SK-N-SH (cell line): ENCODE measurements around the gene ACACA. TPM values are rescaled to one million over a fixed set of nuclear protein-coding genes. Genes with fewer than 3 reads are reported as not detected.

Source experiments
- CTCF ChIA-PET: fragments of 300-600, 350-600 bp; formaldehyde crosslinking; extraction: SDS; loops from one replicate; lab custom pipeline; 2021; lab: Yijun Ruan, JAX
- POLR2A ChIA-PET: fragments of 350-600 bp; sonication (Branson Sonifier 250); formaldehyde crosslinking; extraction: SDS; loops from one replicate; lab custom pipeline; 2020; ENCODE audit warnings: antibody characterized with exemption, inconsistent platforms; lab: Yijun Ruan, JAX
- DNase-seq: peaks from one replicate; pipeline ENCODE4 v3.0.0; 2012
- H2AFZ ChIP-seq: fragments of 200-600 bp; sonication (generic); 2 replicates; pipeline ENCODE4 v1.8.1; 2016; ENCODE audit warnings: antibody characterized with exemption, mild to moderate bottlenecking, low read depth
- H3F3A ChIP-seq: fragments of 200-600 bp; sonication (generic); replicated peaks from 2 replicates; pipeline ENCODE3; 2016; ENCODE audit warnings: antibody characterized with exemption, mild to moderate bottlenecking; ENCODE audit not compliant: insufficient read depth
- H3K27ac ChIP-seq, 2 experiments: fragments of 200-500 bp in 1 of 2; fragments of 200-600 bp in 1 of 2; sonication (Bioruptor generic) in 1 of 2; sonication (generic), shearing (Covaris generic) in 1 of 2; 2 replicates each; pipeline versions ENCODE4 v1.5.1 to v1.6.1; 2014 to 2016; ENCODE audit warnings: low read depth in 2 of 2, inconsistent platforms in 1 of 2, low read length in 1 of 2, mild to moderate bottlenecking in 1 of 2, mixed read lengths in 1 of 2
- H3K27me3 ChIP-seq: fragments of 200-600 bp; sonication (generic), shearing (Covaris generic); 2 replicates; pipeline ENCODE4 v1.6.1; 2016; ENCODE audit warnings: mixed run types; ENCODE audit not compliant: insufficient read depth
- H3K36me3 ChIP-seq, 2 experiments: fragments of 200-500 bp in 1 of 2; fragments of 200-600 bp in 1 of 2; sonication (Bioruptor generic) in 1 of 2; sonication (generic) in 1 of 2; replicated peaks in 1 of 2; 2 replicates each; pipeline versions ENCODE3 to v1.5.1; 2014 to 2016; ENCODE audit warnings: low read length in 1 of 2, mild to moderate bottlenecking in 1 of 2; ENCODE audit not compliant: insufficient read depth in 2 of 2, control insufficient read depth in 1 of 2
- H3K4me1 ChIP-seq, 2 experiments: fragments of 200-500 bp in 1 of 2; fragments of 200-600 bp in 1 of 2; sonication (Bioruptor generic) in 1 of 2; sonication (generic), shearing (Covaris generic) in 1 of 2; 2 replicates each; pipeline versions ENCODE4 v1.5.1 to v1.6.1; 2014 to 2016; ENCODE audit warnings: low read depth in 1 of 2, low read length in 1 of 2, mixed run types in 1 of 2; ENCODE audit not compliant: insufficient read depth in 2 of 2, control insufficient read depth in 1 of 2
- H3K4me2 ChIP-seq: fragments of 200-600 bp; sonication (generic), shearing (Covaris generic); 2 replicates; pipeline ENCODE4 v1.6.1; 2017; ENCODE audit warnings: mixed run types
- H3K4me3 ChIP-seq, 2 experiments: fragments of 200-500 bp in 1 of 2; fragments of 200-600 bp in 1 of 2; sonication (Bioruptor generic) in 1 of 2; sonication (generic), shearing (Covaris generic) in 1 of 2; 2 replicates each; pipeline versions ENCODE4 v1.5.1 to v1.8.1; 2014 to 2016; ENCODE audit warnings: low read depth in 2 of 2, inconsistent platforms in 1 of 2, low read length in 1 of 2, mild to moderate bottlenecking in 1 of 2, mixed read lengths in 1 of 2, moderate library complexity in 1 of 2
- H3K79me2 ChIP-seq: fragments of 200-600 bp; sonication (generic); 2 replicates; pipeline ENCODE4 v1.8.1; 2017; ENCODE audit warnings: mild to moderate bottlenecking; ENCODE audit not compliant: insufficient read depth
- H3K9ac ChIP-seq: fragments of 200-600 bp; sonication (generic); 2 replicates; pipeline ENCODE4 v1.6.1; 2017; ENCODE audit warnings: mixed run types
- H3K9me2 ChIP-seq: fragments of 200-600 bp; sonication (generic); 2 replicates; pipeline ENCODE4 v1.6.1; 2017; ENCODE audit warnings: mixed run types
- H3K9me3 ChIP-seq: fragments of 200-600 bp; sonication (generic); 2 replicates; pipeline ENCODE4 v1.6.1; 2017; ENCODE audit warnings: mixed run types, mild to moderate bottlenecking, moderate library complexity
- H4K20me1 ChIP-seq: fragments of 200-600 bp; sonication (generic); 2 replicates; pipeline ENCODE4 v1.6.1; 2017; ENCODE audit warnings: mild to moderate bottlenecking, mixed run types; ENCODE audit not compliant: insufficient read depth
- CTCF ChIP-seq: fragments of 200-600 bp; sonication (generic); IDR thresholded peaks from 2 replicates; pipeline ENCODE4 v1.6.1; 2017; ENCODE audit warnings: antibody characterized with exemption, mild to moderate bottlenecking, moderate library complexity
- EP300 ChIP-seq, 2 experiments: IDR thresholded peaks; 2 replicates each; pipeline versions ENCODE4 v1.4.0 to v1.6.1; 2012; ENCODE audit warnings: borderline replicate concordance in 1 of 2, low read depth in 1 of 2, low read length in 1 of 2
- FOSL2 ChIP-seq: IDR thresholded peaks from 2 replicates; pipeline ENCODE4 v1.4.0; 2012; ENCODE audit warnings: low read depth, mild to moderate bottlenecking, moderate library complexity, borderline replicate concordance
- FOXJ3 ChIP-seq: sonication (generic); formaldehyde crosslinking; IDR thresholded peaks from 2 replicates; pipeline ENCODE4 v1.5.1; 2020; ENCODE audit warnings: mild to moderate bottlenecking, missing genetic modification reagents
- GATA2 ChIP-seq: sonication (generic); formaldehyde crosslinking; IDR thresholded peaks from 2 replicates; pipeline ENCODE4 v1.5.0; 2020; ENCODE audit warnings: mild to moderate bottlenecking, missing genetic modification reagents
- MAX ChIP-seq: IDR thresholded peaks from 2 replicates; pipeline ENCODE4 v1.4.0; 2012; ENCODE audit warnings: low read depth
- MEF2A ChIP-seq: IDR thresholded peaks from 2 replicates; pipeline ENCODE4 v1.4.0; 2012; ENCODE audit warnings: low read depth, borderline replicate concordance
- NRF1 ChIP-seq: IDR thresholded peaks from 2 replicates; pipeline ENCODE4 v1.6.1; 2012; ENCODE audit warnings: low read depth, mild to moderate bottlenecking, low read length
- PBX3 ChIP-seq: IDR thresholded peaks from 2 replicates; pipeline ENCODE4; 2012
- RAD21 ChIP-seq: IDR thresholded peaks from 2 replicates; pipeline ENCODE4 v1.6.1; 2012; ENCODE audit warnings: mild to moderate bottlenecking, low read length
- RCOR1 ChIP-seq: fragments of 150-350 bp; IDR thresholded peaks from 2 replicates; pipeline ENCODE4 v1.6.1; 2017; ENCODE audit warnings: antibody characterized with exemption, low read length
- REST ChIP-seq: IDR thresholded peaks from 2 replicates; pipeline ENCODE4 v1.6.1; 2012; ENCODE audit warnings: mild to moderate bottlenecking, low read depth, low read length, moderate library complexity
- RFX5 ChIP-seq: IDR thresholded peaks from 2 replicates; pipeline ENCODE4 v1.6.1; 2012; ENCODE audit warnings: mild to moderate bottlenecking, improper control_type of control experiment, low read length
- RXRA ChIP-seq: IDR thresholded peaks from 2 replicates; pipeline ENCODE4 v1.4.0; 2012; ENCODE audit warnings: low read depth, mild to moderate bottlenecking, borderline replicate concordance
- TAF1 ChIP-seq: IDR thresholded peaks from 2 replicates; pipeline ENCODE4 v1.6.1; 2012; ENCODE audit warnings: low read depth, mild to moderate bottlenecking, low read length, moderate library complexity, borderline replicate concordance
- TCF12 ChIP-seq: IDR thresholded peaks from 2 replicates; pipeline ENCODE4 v1.4.0; 2012
- USF1 ChIP-seq: IDR thresholded peaks from 2 replicates; pipeline ENCODE4 v1.4.0; 2012; ENCODE audit warnings: low read depth, borderline replicate concordance
- USF2 ChIP-seq: fragments of 150-350 bp; IDR thresholded peaks from 2 replicates; pipeline ENCODE4 v1.6.1; 2017; ENCODE audit warnings: antibody characterized with exemption, low read length, low read depth, borderline replicate concordance
- WGBS: methylation state at CpG from one replicate; pipeline ENCODE4 v1.1.6; 2017; ENCODE audit warnings: low lambda C conversion rate; 5-methylcytosine and 5-hydroxymethylcytosine counted together
- polyA plus RNA-seq, 3 experiments: library from polyadenylated mRNA; depleted of rRNA; stranded (reverse); fragments of >200 nt; gene quantifications; 2 replicates each; pipeline ENCODE4 v1.2.3, GENCODE V29; 2012

Gene ACACA
- polyA plus RNA-seq, 1 of the 3 experiments (the other 2 are of a cell fraction): 27.2 TPM

GRCh38 chr17:37177254-37177870, 229.3 kb downstream of the ACACA start:
- Histone ChIP-seq H3K4me2 (no peak overlapping the region), H3K79me2 (no peaks in the 10 kb centered on the region), H4K20me1 (no peaks in the 10 kb centered on the region), H3K36me3 (peaks cover 9 to 48% of the 10 kb centered on the region in 2 experiments), H3K9me3 (no peaks in the 10 kb centered on the region), H2AFZ (no peak overlapping the region), H3K4me3 (no peak overlapping the region), H3K9ac (no peak overlapping the region), H3K9me2 (no peaks in the 10 kb centered on the region), H3K27me3 (no peaks in the 10 kb centered on the region), H3K4me1 (peaks cover 0 to 26% of the 10 kb centered on the region in 2 experiments; a peak in 2 of 4 replicates), H3K27ac (peak overlapping the region in 1 of 2 experiments; percentile 17; a peak in 1 of 4 replicates)
- POLR2A ChIA-PET: no interaction called here
- 69% methylated on average over 5 of the region's 5 CpGs for WGBS
- CTCF ChIA-PET: interaction anchor here (1.2 to 5.4 kb wide), 6 partner anchors 13 to 551 kb away, joined by 4 to 65 read pairs (median 13); no protein-coding TSS in a partner anchor
- DNase-seq: no peak
- TF ChIP-seq FOSL2: no peak
- TF ChIP-seq RAD21: no peak
- no peak for TF ChIP-seq REST
- TF ChIP-seq NRF1: no peak
- TF ChIP-seq RCOR1: no peak
- no peak for TF ChIP-seq USF2
- no peak for TF ChIP-seq GATA2
- no peak for TF ChIP-seq TCF12
- no peak for TF ChIP-seq EP300 (IDR thresholded peaks at IDR 0.05; ENCODE audit: borderline replicate concordance in 1 of 2, low read depth in 1 of 2, low read length in 1 of 2)
- TF ChIP-seq MEF2A: no peak
- TF ChIP-seq, all 33 proteins: peak for 0
- H3F3A ChIP-seq: peaks cover 21% of the 10 kb centered on the region

GRCh38 chr17:37176723-37177122, 229.9 kb downstream of the ACACA start:
- H3K4me3 ChIP-seq: no peak overlapping the region
- POLR2A ChIA-PET: no interaction called here
- no peak overlapping the region for H3K9ac ChIP-seq
- no peaks in the 10 kb centered on the region for H3K9me3 ChIP-seq
- peaks cover 21% of the 10 kb centered on the region for H3F3A ChIP-seq
- no peaks in the 10 kb centered on the region for H3K9me2 ChIP-seq
- CTCF ChIA-PET: interaction anchor here (1.2 to 5.4 kb wide), 6 partner anchors 14 to 551 kb away, joined by 4 to 65 read pairs (median 13); no protein-coding TSS in a partner anchor
- no peak overlapping the region for H3K4me2 ChIP-seq
- H3K27me3 ChIP-seq: no peaks in the 10 kb centered on the region
- H2AFZ ChIP-seq: no peak overlapping the region
- no peaks in the 10 kb centered on the region for H4K20me1 ChIP-seq
- peaks cover 0 to 26% of the 10 kb centered on the region in 2 experiments; a peak in 2 of 4 replicates for H3K4me1 ChIP-seq
- DNase-seq: no peak
- peak overlapping the region in 1 of 2 experiments; percentile 17; a peak in 1 of 4 replicates for H3K27ac ChIP-seq
- H3K79me2 ChIP-seq: no peaks in the 10 kb centered on the region
- peaks cover 9 to 47% of the 10 kb centered on the region in 2 experiments for H3K36me3 ChIP-seq
- TF ChIP-seq GATA2: no peak
- TF ChIP-seq PBX3: no peak
- TF ChIP-seq RFX5: no peak
- no peak for TF ChIP-seq TAF1
- TF ChIP-seq USF1: no peak
- TF ChIP-seq RXRA: no peak
- TF ChIP-seq FOXJ3: no peak
- TF ChIP-seq MAX: no peak
- no peak for TF ChIP-seq CTCF
- no peak for TF ChIP-seq MEF2A
- no peak for TF ChIP-seq FOSL2
